LHCN-M2 (cell line): ENCODE measurements around the gene MRPL43. TPM values are rescaled to one million over a fixed set of nuclear protein-coding genes. Genes with fewer than 3 reads are reported as not detected.
A peak's percentile ranks its signal among the peaks of the same experiment; 100 is the strongest.

ENCODE experiments used
- DNase-seq: peaks from one replicate; pipeline ENCODE4 v3.0.0-alpha.2; 2012; ENCODE audit warnings: low read depth
- total RNA-seq: library from RNA; depleted of rRNA; stranded (reverse); fragments of >200 nt; gene quantifications from 2 replicates; pipeline ENCODE4 v1.2.3, GENCODE V29; 2014

MRPL43 gene
- total RNA-seq, 1 experiment from 2014 or later: 83.7 TPM

DNA sequence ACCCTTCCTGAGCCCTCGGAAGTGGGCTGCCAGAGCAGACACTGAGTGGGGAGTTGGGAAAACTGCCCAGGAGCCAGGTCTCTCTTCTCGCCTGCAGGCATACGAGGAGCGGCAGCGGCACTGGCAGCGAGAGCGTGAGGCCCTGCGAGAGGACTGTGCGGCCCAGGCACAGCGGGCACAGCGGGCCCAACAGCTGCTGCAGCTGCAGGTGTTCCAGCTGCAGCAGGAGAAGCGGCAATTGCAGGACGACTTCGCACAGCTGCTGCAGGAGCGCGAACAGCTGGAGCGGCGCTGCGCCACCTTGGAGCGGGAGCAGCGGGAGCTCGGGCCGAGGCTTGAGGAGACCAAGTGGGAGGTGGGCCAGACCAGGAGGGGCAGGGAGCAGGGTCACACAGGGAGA lies 18.1 kb upstream of the MRPL43 start:
- no peak for DNase-seq

DNA sequence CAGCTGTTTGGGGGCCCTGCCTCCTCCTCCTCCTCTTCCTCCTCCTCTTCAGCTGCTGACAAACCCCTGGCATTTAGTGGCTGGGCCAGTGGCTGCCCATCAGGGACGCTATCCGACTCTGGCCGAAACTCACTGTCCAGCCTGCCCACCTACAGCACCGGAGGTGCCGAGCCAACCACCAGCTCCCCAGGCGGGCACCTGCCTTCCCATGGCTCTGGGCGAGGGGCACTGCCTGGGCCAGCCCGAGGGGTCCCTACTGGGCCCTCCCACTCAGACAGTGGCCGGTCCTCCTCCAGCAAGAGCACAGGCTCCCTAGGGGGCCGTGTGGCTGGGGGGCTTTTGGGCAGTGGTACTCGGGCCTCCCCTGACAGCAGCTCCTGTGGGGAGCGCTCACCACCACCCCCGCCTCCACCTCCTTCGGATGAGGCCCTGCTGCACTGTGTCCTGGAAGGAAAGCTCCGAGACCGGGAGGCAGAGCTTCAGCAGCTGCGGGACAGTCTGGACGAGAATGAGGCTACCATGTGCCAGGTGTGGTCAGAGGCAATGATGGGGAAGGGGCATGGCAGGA lies 16.4 kb upstream of the MRPL43 start:
- no peak for DNase-seq

DNA sequence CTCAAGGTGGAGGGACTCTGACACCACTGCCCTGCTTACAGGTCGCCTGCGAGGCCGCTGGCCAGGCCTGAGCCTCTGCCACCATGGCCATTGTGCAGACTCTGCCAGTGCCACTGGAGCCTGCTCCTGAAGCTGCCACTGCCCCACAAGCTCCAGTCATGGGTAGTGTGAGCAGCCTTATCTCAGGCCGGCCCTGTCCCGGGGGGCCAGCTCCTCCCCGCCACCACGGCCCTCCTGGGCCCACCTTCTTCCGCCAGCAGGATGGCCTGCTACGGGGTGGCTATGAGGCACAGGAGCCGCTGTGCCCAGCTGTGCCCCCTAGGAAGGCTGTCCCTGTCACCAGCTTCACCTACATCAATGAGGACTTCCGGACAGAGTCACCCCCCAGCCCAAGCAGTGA lies 15.2 kb upstream of the MRPL43 start:
- no peak for DNase-seq

DNA sequence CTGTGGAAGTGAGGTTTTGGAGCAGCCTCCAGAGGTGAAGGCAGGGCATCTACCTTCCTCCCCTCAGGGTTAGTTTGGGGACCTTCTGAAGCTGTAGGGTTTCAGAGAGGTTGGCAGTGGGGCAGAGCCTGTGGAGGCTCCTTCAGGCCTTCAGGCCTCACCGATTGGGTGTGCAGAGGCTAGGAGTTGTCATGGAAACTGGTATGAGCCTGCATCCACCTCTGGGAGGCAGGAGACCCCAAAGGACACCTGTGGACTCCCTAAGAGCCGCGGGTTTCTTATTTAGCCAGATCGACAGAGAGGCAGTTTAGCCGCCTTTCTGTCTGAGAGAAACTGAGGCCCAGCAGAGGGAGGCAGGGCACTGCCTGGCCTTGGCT lies 14.3 kb upstream of the MRPL43 start:
- no peak for DNase-seq

DNA sequence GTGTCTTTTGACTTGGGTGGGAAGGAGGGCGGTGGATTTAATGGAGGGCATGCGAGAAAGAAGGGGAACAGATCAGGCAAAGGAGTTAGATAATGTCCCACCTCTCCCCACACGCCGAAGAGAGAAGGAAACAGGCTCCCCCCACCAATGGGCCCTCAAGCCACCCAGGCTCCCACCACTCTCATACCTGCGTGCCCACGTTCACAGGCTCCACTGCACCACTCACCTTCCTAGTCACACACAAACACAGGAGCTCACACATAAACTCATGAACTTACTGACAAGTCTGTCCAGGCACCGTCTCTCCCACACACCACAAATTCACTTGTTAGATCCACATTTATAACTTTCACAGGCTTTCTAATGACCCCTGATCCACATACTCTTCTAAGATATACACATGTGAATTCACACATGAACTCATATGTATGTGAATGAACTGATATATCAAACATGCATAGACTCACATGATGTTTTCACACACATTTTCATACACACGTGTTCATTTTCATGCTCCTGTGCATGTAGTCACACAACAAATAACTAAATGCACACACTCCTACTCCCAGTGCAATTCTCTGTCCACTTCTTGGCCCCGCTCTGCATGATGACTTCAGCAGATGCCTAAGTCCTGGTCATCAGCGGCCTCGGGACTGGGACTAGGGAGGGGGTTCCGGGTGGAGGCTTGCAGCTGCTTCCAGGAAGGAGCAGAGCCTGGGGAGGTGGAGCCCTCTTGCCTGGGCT lies 13.8 kb upstream of the MRPL43 start:
- DNase-seq: peak; percentile 94

DNA sequence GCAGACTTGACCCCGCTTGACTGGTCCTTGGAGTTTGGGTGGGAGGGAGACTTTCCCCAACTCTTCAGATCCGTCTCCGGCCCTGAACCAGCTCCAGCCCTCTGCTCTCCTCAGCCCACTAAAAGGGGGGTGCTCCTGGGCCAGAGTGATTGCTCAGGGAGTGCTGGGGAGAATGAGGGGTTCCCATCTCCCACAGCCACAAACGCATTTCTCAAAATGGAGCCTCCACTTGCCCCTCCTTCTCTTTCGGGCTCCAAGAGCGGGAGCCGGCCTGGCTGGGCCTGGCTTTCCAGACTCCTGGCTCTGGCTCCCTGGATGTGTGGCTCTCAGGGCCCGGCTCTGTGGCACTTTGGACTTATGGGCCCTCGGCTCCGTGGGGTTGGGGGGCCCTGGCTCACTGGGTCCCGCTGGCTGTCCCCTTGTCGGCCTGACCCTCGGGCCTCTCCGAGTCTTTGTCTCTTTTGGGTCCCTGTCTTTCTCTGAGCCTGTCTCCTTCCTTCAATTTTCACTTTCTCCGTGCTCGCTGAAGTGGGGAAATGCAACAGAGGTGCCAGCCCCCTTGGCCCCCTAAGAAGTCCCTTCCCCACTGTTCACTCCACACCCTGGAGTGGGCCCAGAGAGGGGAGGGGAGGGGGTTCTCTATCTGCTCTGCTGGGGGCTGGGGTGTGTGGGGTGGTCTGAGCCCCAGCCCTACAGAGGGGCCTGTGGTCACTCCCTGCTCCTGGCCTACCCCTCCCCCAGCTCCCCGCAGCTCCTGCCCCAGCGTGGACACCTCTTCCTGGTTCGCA lies 13.0 kb upstream of the MRPL43 start:
- peak; percentile 38 for DNase-seq

DNA sequence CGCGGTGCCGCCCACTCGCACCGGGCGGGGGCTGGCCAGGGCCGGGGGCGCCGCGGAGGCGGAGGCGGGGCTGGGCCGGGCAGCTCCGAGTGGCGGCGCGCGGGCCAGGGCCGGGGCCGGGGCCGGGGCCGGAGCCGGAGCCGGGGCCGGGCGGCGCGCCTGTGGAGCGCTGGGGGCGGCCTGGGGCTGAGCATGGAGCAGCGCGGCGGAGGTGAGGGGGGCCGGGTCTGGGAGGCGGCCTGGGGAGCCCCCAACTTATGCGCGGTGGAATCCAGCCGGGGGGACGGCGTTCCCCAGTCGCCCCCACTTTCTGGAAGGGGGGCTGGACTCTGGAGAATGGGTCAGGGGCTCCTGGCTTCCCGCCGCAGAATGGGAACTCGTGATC lies 12.4 kb upstream of the MRPL43 start, which contains the start of gene LZTS2:
LZTS2 (plus strand) TSS at position 67 of the 385 bp plus-strand sequence. CDS start 2,731 bp downstream, outside the sequence.
- no peak for DNase-seq

DNA sequence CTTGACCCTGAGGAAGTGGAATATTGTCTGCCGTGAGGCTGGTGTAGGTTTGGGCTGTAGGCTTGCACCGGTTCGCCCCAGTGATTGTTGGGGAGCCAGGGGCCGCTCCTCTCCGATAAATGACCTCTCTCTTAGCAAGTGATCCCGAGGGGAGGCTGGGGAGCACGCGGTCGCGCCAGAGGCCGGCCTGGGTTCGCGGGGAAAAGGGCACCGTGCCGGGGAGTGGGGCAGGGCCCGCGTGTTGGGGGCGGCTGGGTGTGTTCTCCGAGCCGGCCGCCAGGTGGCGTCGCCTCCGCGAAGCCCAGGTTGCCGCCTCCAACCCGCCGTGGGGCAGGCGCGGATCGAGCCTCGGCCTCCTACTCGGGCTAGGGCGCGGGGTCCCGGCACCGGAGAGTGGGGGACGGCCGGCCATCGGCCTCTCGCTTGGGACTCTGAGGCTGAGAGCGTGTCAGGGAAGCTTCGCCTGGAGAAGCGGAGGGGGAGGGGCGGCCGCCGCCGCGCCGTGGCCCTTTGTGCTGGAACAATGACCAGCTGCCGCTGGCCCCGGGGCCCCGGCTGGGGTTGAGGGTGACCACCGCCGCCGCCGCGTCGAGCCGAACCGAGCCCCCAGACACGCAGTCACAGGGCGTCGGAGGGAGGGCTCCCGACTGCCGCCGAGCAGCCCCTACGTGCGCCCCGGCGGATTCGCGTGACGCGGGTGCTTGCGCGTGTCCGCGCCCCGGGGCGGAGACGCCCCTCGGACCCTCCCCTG lies 11.9 kb upstream of the MRPL43 start:
- peak; percentile 76 for DNase-seq

DNA sequence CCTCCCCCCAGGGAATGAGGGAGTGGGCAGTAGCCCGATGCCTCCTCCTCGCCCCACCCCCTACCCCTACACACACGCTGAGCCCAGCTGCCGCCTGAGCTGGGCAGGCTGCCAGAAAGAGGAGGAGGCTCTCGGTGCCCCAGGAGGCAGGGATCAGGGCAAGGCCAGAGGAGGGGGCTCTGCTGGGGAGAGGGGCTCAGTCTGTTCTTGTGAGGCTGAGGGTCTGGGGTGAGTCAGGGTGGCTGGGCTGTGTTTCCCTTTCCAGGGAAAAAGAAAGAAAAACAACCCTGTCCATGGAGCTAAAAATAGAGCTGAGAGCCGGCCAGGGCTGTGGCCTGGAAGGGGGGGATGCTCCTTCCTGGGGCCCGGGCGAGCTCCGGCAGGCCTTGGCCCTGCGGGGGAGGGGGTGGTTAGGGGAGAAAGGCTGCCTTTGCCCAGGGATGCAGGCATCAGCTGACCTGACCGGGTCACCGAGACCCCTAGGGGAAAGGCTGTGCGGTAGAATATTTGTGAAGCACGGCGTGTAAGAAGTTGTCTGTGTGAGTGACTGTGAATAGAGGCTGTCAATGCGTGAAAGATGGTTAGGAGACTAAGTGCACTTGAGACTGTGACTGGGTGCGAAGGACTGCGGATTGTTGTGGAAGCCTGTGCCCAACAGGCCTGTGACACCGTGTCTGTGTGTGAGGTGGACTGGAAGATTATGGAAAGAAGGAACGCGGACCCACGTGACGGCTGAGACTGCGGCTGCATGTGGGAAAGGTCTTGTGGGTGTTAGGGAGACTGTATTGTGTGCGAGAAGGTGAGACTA lies 11.1 kb upstream of the MRPL43 start:
- DNase-seq: no peak

DNA sequence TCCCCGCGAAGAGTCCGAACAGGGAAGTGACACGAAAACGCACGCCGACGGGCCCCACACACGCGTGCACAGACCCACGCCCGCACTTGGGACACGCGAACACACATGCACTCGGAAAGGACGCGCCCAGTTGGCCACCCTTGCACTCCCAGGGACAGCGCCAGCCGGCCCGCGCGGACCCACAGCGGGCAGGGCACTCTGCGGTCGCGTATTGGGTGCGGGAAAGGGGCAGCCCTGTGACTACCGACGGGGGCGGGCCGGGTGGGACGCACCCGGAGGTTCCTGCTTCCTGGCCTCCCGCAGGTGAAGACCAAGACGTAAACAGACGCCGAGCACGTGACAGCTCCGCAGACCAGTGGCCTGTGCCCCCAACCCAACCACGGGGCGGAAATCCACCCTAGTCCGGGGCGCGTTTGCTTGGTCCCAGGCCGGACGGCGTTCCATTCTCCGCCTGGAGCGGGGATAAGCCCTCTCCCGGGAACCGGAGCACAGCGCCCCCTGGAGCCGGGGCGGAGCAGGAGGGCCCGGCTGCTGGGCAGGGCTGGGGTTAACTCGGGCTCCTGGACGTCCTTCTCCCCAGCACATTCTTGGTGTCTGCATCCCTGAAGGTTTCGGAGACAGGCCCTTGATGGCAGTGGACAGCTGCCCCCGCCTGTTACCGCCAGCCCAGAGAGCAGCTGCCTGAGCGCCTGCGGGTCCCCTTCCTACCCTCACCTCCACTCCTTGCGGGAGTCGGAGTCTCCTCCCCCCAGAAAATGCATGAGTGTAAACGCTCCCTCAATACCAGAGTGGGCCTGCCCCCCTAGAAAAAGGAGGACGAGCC lies 10.3 kb upstream of the MRPL43 start:
- peak; percentile 98 for DNase-seq

DNA sequence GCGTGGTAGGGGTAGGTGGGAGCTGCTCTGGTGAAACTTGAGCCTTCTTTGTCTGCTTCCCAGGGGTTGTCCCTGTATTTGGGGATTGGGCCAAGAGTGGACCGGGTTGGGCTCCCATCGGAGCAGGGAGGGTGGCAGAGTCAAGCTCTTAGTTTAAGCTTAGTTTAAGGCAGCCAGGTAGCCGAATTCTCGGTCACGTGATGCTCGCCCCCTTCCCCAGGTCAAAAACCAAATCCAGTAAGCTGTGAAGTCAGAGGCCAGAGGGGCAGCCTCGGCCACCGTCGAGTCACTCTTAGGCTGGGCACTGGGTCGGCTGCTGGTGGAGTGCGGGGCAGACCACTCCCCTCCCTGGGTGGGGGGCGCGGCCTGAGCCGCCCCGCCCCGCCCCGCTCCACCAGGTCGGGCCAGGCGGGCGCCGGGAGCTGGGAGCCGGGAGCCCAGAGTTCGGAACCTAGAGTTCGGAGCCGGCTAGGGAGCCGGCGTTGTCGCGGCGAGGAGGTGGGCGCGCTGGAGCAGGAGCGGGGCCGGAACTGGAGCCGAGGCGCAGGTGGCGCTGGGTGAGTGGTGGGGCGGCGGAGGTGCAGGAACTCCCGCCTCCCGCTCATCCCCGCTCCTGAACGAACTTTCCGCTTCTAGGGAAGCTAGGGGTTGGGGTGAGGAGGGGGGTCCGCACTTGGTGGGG lies 9.5 kb upstream of the MRPL43 start:
- DNase-seq: no peak

DNA sequence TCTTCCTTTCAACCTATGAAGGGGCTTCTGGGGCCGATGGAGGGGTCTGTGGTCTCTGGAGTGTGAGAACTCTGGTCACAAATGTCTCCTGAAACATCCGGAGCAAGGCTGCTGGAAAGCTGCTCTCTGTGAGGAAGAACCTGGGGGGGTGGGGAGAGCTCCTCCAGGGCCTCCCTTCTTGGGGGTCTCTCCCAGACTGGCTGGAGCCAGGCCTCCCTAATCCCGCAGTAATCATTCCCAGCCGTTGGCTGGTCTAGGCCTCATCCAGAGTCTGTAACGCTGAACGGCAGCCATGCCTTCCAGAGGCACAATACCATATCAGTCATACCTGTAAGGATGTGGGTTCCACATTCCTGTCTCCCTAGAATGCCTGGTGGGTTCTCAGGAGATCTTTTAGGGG lies 7.9 kb upstream of the MRPL43 start:
- no peak for DNase-seq

DNA sequence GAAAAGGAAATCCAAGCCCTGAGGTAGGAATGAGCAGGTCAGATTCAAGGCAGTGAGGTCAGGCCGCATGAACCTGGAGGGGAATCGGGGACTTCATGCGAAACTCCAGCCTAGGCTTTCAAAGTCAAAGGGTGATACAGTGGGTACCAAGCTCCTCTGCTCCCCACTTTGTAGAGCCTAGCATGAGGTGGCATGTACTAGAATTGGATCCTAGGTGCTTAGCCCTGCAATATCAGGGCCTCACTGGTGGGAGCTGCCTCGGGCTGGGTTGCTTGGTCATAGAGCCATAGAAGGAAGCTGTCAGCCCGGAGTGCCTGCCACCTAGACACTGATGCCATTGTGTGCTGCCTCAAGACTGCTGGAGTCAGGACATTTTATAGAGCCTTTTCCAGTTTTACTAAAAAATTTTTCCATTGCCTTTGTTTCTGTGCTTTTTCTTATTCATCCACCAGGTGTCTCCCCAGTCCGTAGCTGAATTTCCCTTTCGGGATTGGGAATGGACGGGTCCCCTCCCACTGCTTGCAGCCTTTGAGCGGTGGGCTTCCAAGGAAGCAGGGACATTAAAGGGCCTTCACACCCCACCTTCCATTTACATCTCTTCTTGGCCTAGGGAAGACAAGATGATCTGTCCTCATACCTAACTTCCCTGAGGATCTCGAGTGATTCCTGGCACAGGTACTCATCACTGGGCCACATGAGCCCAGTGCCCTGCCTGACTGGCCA lies 6.8 kb upstream of the MRPL43 start:
- DNase-seq: peak; percentile 47

DNA sequence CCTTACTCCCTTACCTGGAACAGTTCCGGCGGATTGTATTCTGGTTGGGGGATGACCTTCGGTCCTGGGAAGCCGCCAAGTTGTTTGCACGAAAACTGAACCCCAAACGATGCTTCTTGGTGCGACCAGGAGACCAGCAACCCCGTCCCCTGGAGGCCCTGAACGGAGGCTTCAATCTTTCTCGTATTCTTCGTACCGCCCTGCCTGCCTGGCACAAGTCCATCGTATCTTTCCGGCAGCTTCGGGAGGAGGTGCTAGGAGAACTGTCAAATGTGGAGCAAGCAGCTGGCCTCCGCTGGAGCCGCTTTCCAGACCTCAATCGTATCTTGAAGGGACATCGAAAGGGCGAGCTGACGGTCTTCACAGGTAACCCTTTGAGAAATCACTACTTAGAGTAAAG lies 1.8 kb upstream of the MRPL43 start:
- DNase-seq: no peak

DNA sequence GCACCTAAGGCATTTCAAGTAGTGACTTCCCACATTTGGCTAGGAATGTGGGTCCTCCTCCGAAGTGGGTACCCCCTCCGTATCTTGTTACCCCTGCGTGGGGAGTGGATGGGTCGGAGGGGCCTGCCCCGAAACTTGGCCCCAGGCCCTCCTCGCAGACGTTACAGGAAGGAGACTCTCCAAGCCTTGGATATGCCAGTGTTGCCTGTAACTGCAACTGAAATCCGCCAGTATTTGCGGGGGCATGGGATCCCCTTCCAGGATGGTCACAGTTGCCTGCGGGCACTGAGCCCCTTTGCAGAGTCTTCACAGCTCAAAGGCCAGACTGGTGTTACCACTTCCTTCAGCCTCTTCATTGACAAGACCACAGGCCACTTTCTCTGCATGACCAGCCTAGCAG lies 869 bp upstream of the MRPL43 start:
- no peak for DNase-seq

DNA sequence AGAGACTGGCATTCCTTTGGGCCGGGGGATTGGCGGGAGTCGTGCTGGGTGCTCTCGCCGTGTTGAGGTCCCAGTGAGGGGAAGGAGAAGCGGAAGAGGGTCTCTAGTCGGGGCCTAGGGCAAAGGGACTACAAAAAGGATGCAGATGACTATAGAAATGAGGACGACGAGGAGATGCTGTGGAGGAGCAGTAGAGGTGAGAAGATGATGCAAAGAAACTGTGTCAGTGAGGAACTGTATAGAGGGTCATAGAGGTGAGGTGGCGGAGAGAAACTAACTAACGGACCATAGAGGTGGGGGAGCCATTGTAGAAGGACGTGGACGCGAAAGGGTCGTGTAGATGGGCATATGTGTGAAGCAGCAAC lies 370 bp upstream of the MRPL43 start:
- DNase-seq: no peak

DNA sequence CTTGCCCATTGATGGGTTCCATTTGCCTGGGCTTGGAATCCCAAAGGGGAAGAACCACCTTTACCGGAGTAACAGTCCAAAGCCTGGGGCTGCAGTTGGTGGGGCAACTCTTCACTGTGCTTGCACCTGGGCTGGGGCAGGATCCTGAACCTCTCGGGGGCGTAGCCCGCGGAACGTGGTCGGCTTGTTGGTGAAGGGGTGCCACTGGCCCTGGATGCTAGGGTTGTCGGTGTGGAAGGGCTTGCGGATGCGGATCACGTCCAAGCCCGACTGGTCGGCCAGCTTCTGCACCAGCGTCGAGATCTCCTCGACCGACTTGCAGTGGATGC lies 710 bp downstream of the MRPL43 start:
- no peak for DNase-seq

DNA sequence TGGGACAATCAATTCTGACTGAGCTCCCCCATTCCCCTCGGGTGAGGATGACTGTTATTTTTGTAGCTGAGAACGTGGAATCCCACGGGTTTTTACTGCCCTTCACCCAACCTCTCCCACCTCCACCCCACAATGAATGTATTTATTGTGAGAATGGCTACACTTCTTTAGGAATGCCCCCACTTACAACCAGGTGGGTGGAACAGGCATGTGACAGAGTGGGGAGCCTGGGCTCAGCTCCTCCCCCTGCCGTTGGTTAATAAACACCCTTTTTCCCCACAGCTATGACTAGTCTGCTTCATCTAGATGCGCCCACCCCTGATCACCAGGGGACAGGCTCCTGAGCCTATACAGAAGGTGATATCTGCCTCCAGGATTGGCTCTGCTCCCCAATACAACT lies 2.0 kb downstream of the MRPL43 start:
- no peak for DNase-seq

DNA sequence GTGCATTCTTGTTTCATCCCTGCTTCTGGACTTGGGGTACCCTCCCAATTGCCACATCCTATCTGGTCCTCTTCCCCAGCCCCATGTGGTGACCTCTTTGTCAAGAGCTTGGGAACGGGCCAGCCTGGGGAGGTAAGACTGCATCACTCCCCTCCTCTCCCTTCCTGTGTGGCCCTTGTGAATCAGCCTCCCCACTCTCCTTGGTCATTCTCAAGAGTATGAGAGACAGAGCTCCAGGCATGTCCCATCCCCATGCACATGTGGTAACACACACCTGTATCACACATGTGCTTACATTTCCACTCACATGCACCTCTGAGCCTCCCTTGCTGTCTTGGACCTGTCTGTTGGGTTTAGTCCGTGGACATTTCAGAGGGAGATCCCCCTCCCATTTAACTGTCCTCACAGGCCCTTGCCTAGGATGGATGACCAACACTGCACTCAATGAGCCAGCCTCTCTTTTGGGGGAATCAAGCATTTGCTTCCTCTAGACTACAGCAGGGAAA lies 2.6 kb downstream of the MRPL43 start:
- DNase-seq: no peak
